ENCODE data around the gene KLK1.

The KLK1 gene

DNA sequence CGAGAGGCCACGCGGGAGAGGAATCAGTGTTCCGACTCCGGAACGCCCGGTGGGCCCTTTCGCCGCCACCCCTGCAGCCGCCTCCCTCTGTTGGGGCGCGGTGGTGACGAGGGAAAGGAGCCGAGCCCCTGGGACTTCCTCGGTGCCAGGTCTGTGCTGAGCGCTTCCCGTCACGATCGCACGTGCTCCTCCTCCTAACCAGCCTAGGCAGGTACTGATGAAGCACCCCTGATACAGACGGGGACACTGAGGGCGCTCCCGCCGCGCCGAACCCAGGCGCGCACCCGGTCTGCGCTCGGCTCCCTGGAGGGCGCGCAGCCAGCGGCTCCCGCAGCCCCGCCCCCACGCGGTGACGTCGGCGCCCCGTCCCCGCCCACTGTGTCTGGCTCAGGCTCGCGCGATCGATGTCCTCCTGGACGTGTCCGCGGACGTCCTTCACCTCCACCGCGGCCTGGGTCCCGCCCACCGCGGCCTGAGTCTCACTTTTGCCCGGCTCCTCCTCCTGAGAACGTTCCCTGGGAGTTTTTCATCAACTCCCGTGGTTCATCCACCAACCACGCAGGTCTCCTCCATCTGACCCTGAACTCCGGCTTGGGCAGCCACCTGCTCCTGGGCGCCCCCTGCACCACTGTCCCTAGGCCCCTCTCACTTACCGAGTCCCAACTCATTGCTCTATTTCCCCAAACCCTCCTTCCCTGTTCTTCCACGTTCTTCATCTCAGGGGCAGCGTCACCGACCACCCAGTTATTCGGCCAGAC, 12.4 kb upstream of the KLK1 start:
- DNase-seq = peak; percentile 89

- DNase-seq = no peak
Observed at GRCh38 chr19:50835103-50835784, 11.7 kb upstream of the KLK1 start.

- no peak for DNase-seq
Observed at GRCh38 chr19:50833802-50834167, 10.2 kb upstream of the KLK1 start.

DNA sequence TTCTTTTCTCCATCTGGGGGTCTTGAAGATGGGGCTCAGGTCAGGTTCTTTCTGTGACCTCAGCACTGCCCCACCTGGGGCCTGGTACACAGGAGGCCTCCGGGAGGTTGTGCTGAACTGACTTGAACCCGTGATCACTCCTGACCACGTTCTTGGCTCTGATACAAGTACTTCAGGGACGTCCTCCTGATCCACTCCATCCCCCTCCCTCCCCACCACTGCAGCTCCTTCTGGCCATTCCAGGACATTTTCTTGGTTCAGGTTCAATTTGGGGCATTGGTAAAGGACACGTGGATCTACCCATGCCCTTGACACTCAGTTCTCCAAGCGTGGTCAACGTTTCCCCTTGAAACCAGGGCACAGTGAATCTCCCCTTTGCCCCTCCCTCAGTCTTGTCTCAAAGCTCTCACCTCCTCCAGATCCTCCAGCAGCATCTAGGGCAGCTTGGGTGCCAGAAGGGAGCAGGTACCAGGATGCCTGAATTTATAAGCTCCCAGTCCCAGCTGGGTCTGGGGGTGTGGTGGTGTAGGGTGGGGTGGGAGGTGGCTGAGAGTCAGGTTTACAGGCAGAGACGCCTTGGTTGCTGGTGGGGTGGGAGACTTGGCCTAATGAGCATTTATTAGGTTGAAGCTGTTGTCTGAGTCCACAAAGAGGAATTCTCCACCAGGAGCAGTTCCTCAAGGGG, 9.7 kb upstream of the KLK1 start, which contains the start of gene KLK15:
TSS of gene KLK15 (minus strand) at position 458 of the 685 bp plus-strand sequence. CDS start 2,082 bp downstream, outside the sequence.
- no peak for DNase-seq

DNA sequence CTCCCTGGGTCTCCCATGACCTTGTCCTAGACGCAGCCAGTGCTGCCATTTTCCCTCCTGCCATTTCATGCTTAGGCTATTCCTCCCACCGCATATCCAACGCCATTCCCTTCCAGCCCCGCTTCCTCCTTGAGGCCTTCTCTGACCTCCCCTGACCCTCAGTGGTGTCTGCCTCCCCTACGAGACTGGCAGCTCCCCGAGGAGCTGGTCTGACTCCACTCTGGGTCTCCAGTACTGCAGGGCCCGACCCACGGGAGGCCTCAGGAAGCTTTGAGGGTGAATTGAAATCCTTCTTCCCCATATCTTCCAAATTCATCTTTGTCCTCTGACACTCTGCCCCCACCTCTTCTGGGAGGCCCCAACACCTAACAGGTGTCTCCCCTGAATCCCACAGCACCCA, 9.1 kb upstream of the KLK1 start:
- no peak for DNase-seq

- no peak for DNase-seq
Observed at GRCh38 chr19:50831026-50831396, 7.4 kb upstream of the KLK1 start.

DNA sequence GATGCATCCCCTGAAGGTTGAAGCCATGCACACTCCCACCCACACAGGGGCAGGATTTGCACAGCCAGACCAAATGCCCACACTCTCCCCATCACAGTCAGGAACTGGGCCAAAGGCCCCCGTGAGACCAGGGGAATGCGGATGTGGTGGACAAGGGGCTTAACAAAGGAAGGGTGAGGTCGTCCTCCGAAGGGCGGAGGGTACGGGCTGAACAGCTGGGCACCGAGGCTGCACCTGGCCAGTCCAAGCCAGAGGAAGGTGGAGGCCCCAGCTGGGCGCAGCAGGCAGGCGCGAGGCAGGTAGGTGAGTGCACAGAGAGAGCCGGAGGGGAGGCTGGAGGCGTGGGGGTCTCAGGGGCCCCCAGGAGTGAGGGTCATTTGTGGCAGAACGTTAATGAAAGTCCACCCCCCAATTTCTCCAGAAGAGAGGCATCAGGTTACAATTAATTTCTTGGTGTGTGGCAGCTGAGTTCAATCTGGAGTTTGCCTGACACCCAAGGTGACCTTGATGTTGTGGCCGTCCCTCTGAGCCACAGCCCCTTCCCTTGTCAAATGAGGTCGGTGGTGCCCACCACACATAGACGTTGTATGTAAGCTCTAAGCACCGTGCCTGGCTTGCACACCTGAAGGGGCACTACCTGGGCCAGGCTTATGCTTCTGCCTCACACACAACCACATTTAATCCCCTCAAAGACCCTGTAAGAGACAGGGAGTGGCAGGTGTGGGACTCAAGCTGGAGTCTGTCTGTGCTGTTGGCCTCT, 6.9 kb upstream of the KLK1 start:
- DNase-seq = no peak

- DNase-seq = no peak
Observed at GRCh38 chr19:50829801-50830200, 6.2 kb upstream of the KLK1 start.

DNA sequence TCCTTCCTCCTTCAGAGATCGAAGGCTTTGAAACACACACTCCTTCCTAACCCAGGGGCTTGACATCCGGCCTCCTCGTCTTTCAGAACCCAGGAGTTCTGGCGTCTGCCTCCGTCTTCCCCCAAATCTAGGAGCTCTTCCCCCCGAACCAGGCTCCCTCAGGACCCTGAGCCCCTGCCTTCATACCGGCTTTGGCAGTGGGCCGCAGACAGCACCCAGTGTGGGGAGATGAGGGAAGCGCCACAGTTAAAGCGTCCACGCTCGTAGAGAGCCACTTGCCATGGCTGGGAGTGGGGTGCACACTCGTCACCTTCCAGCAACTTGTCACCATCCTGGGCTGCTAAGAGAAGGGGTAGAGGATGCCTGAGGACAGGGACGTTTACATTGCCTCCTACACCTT, 3.9 kb upstream of the KLK1 start:
- DNase-seq = no peak

GRCh38 chr19:50826492-50827240, 3.1 kb upstream of the KLK1 start:
- no peak for DNase-seq

- DNase-seq = no peak
Observed at GRCh38 chr19:50822661-50823208, 852 bp downstream of the KLK1 start.

DNA sequence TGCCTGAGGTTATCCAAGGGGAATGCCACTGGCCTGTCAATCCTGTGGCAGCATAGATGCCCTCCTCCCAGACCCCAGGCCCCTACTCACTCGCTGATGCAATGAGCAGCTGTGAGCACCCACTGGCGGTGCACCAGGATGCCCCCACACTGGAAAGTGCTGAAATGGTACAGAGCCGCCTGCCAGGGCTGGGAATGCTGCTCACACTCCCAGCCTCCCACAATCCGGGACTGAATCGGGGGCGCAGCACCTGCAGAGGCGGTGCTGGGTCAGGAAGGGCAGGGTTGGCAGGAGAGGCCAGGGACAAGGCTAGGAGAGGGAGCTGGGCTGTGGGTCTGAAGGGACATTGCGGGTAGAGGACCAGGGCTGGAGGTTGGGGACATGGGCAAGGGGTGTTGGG, 2.0 kb downstream of the KLK1 start:
- no peak for DNase-seq

- no peak for DNase-seq
Observed at GRCh38 chr19:50821248-50821612, 2.4 kb downstream of the KLK1 start.

- DNase-seq = no peak
Observed at GRCh38 chr19:50820549-50821247, 2.9 kb downstream of the KLK1 start.

DNA sequence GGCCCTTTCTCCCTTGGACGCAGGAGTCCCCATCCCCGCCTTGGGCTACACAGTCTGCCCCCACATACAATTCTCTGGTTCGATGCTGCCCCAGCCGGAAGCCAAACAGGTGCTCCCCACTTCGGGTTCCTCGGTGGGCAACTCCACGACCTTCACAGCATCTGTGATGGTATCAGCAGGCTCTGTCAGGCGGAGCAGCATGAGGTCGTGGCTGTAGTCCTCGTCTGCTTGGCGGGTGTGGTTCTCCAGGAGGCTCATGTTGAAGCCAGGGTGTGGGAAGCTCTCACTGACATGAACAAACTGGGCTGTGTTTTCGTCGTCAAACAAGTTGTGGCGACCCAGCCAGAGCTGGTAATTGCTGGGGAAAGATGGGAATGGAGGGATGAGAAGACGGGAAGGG, 3.5 kb downstream of the KLK1 start:
- no peak for DNase-seq

GRCh38 chr19:50819636-50820035, 4.0 kb downstream of the KLK1 start:
- no peak for DNase-seq

GRCh38 chr19:50818859-50819472, 4.6 kb downstream of the KLK1 start:
- DNase-seq = no peak

DNA sequence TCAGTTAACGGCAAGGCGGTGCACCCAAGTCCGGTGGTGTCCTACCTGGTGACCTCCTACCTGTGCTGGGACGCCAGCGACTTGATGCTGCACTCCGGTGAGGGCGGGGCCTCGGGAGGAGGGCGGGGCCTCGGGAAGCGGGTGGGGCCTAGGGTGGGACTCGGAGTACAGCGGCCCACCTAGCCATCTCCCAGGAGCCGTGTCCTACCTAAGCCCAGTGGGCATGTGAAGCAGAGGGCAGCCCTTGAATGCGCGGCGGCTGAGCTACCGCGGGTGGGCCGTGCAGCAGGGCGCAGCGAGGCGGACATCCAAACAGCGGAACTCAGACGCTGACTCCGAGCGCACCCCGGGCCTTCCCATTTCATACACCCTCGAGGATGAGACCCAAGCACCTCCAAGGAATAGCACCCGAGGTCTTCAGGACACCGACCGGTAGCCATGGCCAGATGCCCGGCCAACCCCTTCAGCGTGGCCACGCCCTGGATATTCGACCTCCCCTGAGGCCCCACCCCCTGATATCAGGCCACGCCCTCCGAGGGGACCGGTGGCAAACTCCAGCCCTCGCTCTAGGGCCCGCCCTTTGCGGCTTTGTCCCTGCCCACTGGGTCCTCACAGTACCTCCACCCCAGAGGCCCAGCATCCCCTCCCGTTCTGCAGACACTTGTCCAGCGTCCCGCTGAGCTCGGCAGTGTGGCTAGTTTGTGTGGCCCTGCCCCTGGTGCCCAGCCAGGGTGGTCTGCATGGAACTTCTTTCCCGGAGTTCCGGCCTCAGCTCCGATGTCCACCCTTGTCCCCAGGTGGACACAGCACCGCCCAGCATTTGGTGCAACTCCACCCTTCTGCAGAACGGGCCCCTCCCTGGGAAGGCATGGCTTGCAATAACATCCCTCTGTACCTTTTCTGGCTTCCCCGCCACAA, 5.4 kb downstream of the KLK1 start:
- DNase-seq = peak; percentile 74

DNA sequence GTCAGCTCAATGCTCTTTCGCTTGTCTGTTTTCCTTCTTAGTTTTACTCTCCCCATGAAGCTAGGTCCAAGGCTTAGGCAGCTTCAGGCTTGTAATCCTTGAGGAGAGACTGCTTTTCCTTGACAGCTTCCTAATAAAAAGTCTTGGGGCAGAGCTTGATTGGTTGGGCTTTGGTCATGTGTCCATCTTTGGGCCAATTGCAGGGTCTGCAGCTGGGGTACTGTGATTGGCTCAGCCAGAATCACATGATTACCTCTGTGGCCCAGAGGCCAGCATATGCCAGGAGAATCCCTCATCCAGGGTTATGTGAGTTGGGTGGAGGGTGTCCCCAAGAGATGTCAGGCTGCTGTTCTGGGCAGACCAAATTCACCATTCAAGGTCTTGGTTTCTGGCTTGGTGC, 8.1 kb downstream of the KLK1 start:
- DNase-seq = no peak

DNA sequence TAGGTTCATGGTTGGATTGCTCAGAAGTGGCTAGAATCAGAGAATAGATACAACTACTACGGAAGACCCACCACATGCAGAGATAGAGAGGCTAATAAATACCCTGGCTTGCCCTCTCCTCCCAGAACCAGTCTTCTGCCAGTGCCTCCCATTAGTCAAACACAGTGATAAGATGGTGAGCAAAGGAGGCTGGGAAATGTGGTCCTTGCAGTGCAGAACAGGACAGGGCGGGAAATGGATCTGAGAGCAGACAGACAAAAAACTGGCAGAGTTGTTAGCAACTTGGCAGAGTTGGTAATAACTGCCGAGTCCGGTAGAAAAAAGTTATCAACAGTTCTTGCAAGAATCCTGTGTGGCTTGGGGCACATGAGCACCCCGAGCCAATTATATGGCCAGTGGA, 8.7 kb downstream of the KLK1 start:
- DNase-seq = no peak
